SK-N-SH treated with all-trans-retinoic acid at 6 μM for 48 hours (cell line): ENCODE results near the gene FYCO1.

Source experiments
- ATAC-seq: fragments of 200-7000 bp; cut with Tn5 transposase; 3 replicates; pipeline ENCODE4 v1.9.1; 2020; ENCODE audit warnings: mild to moderate bottlenecking, moderate library complexity
- ARNTL ChIP-seq: fragments of 450-650 bp; formaldehyde crosslinking; IDR thresholded peaks from 2 replicates; pipeline ENCODE4 v1.5.0; 2020; ENCODE audit warnings: low read depth, mild to moderate bottlenecking, moderate library complexity, borderline replicate concordance
- BACH2 ChIP-seq: fragments of 250-450 bp; sonication (Bioruptor Pico); IDR thresholded peaks from 2 replicates; pipeline ENCODE4 v1.9.0; 2021; ENCODE audit warnings: mild to moderate bottlenecking, borderline replicate concordance
- CSDC2 ChIP-seq: fragments of 250-450 bp; sonication (Bioruptor Pico); IDR thresholded peaks from 2 replicates; pipeline ENCODE4 v1.5.0; 2020; ENCODE audit warnings: mild to moderate bottlenecking, moderate library complexity
- CSRNP3 ChIP-seq: fragments of 250-450 bp; sonication (Bioruptor Pico); IDR thresholded peaks from 2 replicates; pipeline ENCODE4 v1.5.1; 2021; ENCODE audit warnings: mild to moderate bottlenecking, moderate library complexity
- ESRRG ChIP-seq: fragments of 250-450 bp; sonication (Bioruptor Pico); IDR thresholded peaks from 2 replicates; pipeline ENCODE4 v1.6.1; 2021; ENCODE audit warnings: mild to moderate bottlenecking
- GLIS3 ChIP-seq: fragments of 250-450 bp; sonication (Bioruptor Pico); IDR thresholded peaks from 2 replicates; pipeline ENCODE4 v1.5.0; 2020; ENCODE audit warnings: mild to moderate bottlenecking, moderate library complexity
- ISL1 ChIP-seq: fragments of 250-450 bp; sonication (Bioruptor Pico); IDR thresholded peaks from 2 replicates; pipeline ENCODE4 v2.1.2; 2022; ENCODE audit warnings: mild to moderate bottlenecking, moderate library complexity
- OSR1 ChIP-seq: fragments of 250-450 bp; sonication (Bioruptor Pico); IDR thresholded peaks from 2 replicates; pipeline ENCODE4 v1.8.0; 2022; ENCODE audit warnings: moderate library complexity, mild to moderate bottlenecking, inconsistent platforms
- POU6F1 ChIP-seq: fragments of 250-450 bp; sonication (Bioruptor Pico); IDR thresholded peaks from 2 replicates; pipeline ENCODE4 v1.8.0; 2021; ENCODE audit warnings: low read depth, mild to moderate bottlenecking, moderate library complexity, borderline replicate concordance
- PPARA ChIP-seq: fragments of 250-450 bp; sonication (Bioruptor Pico); IDR thresholded peaks from 2 replicates; pipeline ENCODE4 v1.5.0; 2020; ENCODE audit warnings: mild to moderate bottlenecking, borderline replicate concordance
- RARB ChIP-seq: fragments of 250-450 bp; sonication (Bioruptor Pico); IDR thresholded peaks from 2 replicates; pipeline ENCODE4 v1.8.0; 2021; ENCODE audit warnings: mild to moderate bottlenecking, moderate library complexity
- SNAI2 ChIP-seq: fragments of 250-450 bp; sonication (Bioruptor Pico); IDR thresholded peaks from 2 replicates; pipeline ENCODE4 v1.5.0; 2020; ENCODE audit warnings: mild to moderate bottlenecking, moderate library complexity
- TCF4 ChIP-seq: fragments of 250-450 bp; sonication (Bioruptor Pico); IDR thresholded peaks from 2 replicates; pipeline ENCODE4 v1.8.0; 2021; ENCODE audit warnings: mild to moderate bottlenecking, moderate library complexity, borderline replicate concordance
- TOX ChIP-seq: fragments of 250-450 bp; sonication (Bioruptor Pico); IDR thresholded peaks from 2 replicates; pipeline ENCODE4 v1.8.0; 2021; ENCODE audit warnings: mild to moderate bottlenecking, moderate library complexity, borderline replicate concordance
- TSHZ2 ChIP-seq: fragments of 250-450 bp; sonication (Bioruptor Pico); IDR thresholded peaks from 2 replicates; pipeline ENCODE4 v1.5.0; 2020; ENCODE audit warnings: mild to moderate bottlenecking, moderate library complexity
- ZFP3 ChIP-seq: fragments of 250-450 bp; sonication (Bioruptor Pico); IDR thresholded peaks from 2 replicates; pipeline ENCODE4 v1.5.0; 2020; ENCODE audit warnings: mild to moderate bottlenecking, moderate library complexity
- ZFP30 ChIP-seq: fragments of 450-650 bp; formaldehyde crosslinking; IDR thresholded peaks from 2 replicates; pipeline ENCODE4 v1.5.0; 2022; ENCODE audit warnings: mild to moderate bottlenecking, moderate library complexity
- ZNF565 ChIP-seq: fragments of 450-650 bp; formaldehyde crosslinking; conservative IDR thresholded peaks from 2 replicates; pipeline ENCODE4 v1.5.0; 2020; ENCODE audit warnings: low read depth, mild to moderate bottlenecking, moderate library complexity
- ZNF70 ChIP-seq: fragments of 450-650 bp; formaldehyde crosslinking; IDR thresholded peaks from 2 replicates; pipeline ENCODE4 v1.5.0; 2020; ENCODE audit warnings: mild to moderate bottlenecking, moderate library complexity
- ZNF8 ChIP-seq: fragments of 450-650 bp; formaldehyde crosslinking; IDR thresholded peaks from 2 replicates; pipeline ENCODE4 v1.5.0; 2020; ENCODE audit warnings: mild to moderate bottlenecking, moderate library complexity
- TF ChIP-seq, protein P1 (sequence below): fragments of 250-450 bp; sonication (Bioruptor Pico); IDR thresholded peaks from 2 replicates; pipeline ENCODE4 v1.5.1; 2020; ENCODE audit warnings: low read depth, mild to moderate bottlenecking, moderate library complexity
- TF ChIP-seq, protein P2 (sequence below): fragments of 250-450 bp; sonication (Bioruptor Pico); IDR thresholded peaks from 2 replicates; pipeline ENCODE4 v1.8.0; 2020; ENCODE audit warnings: mild to moderate bottlenecking, moderate library complexity, borderline replicate concordance

The FYCO1 gene

DNA sequence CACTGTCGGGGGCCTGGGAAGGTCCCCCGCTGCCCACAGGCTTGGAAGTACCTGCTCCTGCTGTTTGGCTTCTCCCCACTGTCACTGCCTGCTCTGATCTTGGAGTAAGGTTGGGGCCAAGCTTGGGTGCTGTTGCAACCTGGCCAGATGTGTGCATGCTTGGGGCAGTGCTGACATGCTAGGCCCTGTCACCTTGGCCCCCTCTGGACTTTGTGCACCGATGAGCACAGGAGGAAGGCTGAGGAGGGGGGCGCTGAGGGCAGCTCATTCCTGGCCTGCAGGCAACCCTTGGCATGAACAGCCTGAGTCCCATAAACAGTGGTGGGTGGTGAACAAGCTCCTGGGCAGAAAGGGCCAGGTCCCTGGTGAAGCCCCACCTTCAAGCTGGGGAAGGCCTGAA is 35.6 kb upstream of the FYCO1 start:
- ATAC-seq, result no peak
- no peak for TF ChIP-seq ZFP3 (CRISPR knock-in tag)
- TF ChIP-seq CSDC2 (CRISPR knock-in tag), result no peak
- TF ChIP-seq ZNF565 (CRISPR knock-in tag), result no peak
- TF ChIP-seq OSR1 (CRISPR knock-in tag), result no peak
- TF ChIP-seq TCF4 (CRISPR knock-in tag), result no peak
- TF ChIP-seq, protein P1, sequence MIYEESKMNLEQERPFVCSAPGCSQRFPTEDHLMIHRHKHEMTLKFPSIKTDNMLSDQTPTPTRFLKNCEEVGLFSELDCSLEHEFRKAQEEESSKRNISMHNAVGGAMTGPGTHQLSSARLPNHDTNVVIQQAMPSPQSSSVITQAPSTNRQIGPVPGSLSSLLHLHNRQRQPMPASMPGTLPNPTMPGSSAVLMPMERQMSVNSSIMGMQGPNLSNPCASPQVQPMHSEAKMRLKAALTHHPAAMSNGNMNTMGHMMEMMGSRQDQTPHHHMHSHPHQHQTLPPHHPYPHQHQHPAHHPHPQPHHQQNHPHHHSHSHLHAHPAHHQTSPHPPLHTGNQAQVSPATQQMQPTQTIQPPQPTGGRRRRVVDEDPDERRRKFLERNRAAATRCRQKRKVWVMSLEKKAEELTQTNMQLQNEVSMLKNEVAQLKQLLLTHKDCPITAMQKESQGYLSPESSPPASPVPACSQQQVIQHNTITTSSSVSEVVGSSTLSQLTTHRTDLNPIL, result no peak
- no peak for TF ChIP-seq GLIS3 (CRISPR knock-in tag)
- TF ChIP-seq ESRRG, result no peak
- TF ChIP-seq ZFP30 (CRISPR knock-in tag), result no peak
- no peak for TF ChIP-seq ZNF70 (CRISPR knock-in tag)
- no peak for TF ChIP-seq ARNTL (CRISPR knock-in tag)
- TF ChIP-seq SNAI2, result no peak

- TF ChIP-seq ZNF565 (CRISPR knock-in tag), result no peak
- no peak for TF ChIP-seq ZFP30 (CRISPR knock-in tag)
- no peak for TF ChIP-seq TCF4 (CRISPR knock-in tag)
- TF ChIP-seq RARB (CRISPR knock-in tag), result no peak
- no peak for TF ChIP-seq ISL1
- TF ChIP-seq POU6F1 (CRISPR knock-in tag), result no peak
- TF ChIP-seq OSR1 (CRISPR knock-in tag), result no peak
- TF ChIP-seq ZNF70 (CRISPR knock-in tag), result no peak
- no peak for TF ChIP-seq ZFP3 (CRISPR knock-in tag)
- TF ChIP-seq ESRRG, result no peak
- TF ChIP-seq ZNF8 (CRISPR knock-in tag), result no peak
- no peak for TF ChIP-seq PPARA (CRISPR knock-in tag)
- TF ChIP-seq, protein P1, result no peak
- TF ChIP-seq CSRNP3 (CRISPR knock-in tag), result no peak
- TF ChIP-seq TOX, result no peak
- TF ChIP-seq TSHZ2 (CRISPR knock-in tag), result no peak
- TF ChIP-seq, protein P2, sequence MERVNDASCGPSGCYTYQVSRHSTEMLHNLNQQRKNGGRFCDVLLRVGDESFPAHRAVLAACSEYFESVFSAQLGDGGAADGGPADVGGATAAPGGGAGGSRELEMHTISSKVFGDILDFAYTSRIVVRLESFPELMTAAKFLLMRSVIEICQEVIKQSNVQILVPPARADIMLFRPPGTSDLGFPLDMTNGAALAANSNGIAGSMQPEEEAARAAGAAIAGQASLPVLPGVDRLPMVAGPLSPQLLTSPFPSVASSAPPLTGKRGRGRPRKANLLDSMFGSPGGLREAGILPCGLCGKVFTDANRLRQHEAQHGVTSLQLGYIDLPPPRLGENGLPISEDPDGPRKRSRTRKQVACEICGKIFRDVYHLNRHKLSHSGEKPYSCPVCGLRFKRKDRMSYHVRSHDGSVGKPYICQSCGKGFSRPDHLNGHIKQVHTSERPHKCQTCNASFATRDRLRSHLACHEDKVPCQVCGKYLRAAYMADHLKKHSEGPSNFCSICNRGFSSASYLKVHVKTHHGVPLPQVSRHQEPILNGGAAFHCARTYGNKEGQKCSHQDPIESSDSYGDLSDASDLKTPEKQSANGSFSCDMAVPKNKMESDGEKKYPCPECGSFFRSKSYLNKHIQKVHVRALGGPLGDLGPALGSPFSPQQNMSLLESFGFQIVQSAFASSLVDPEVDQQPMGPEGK (CRISPR knock-in tag), result no peak
- no peak for TF ChIP-seq ARNTL (CRISPR knock-in tag)
- TF ChIP-seq BACH2, result no peak
- no peak for TF ChIP-seq CSDC2 (CRISPR knock-in tag)
- TF ChIP-seq, all 23 proteins: peak for 0
Measured at GRCh38 chr3:46030626-46031025, 35.0 kb upstream of the FYCO1 start.

More at GRCh38 chr3:46030626-46031025, 35.0 kb upstream of the FYCO1 start:
- no peak for ATAC-seq
